ENCODE measurements around the gene SLC16A11. TPM values are rescaled to one million over a fixed set of nuclear protein-coding genes. Genes with fewer than 3 reads are reported as not detected.

SLC16A11 gene
- total RNA-seq, 4 donors from 2014 or later, result 2.1 TPM; not detected in 3

DNA sequence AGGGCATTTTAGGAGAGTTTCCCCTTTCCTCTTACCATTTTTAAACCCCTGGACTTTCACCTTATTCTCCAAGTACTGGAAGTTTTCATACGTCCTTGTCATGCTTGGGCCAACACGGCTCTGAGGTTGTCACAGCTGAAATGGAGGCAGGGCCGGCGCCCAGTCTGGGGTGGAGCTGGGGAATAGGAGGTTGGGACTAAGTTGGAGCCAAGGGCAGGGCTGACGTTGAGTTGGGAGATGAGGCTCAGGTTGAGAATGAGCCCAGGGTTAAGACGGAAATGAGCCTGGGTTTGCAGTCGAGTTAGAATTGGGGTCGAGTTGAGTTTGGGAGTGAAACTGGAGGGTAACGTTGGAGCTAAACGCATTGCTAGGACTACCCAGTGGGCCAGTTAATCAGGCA lies 34.8 kb upstream of the SLC16A11 start:
- TF ChIP-seq, protein P1, sequence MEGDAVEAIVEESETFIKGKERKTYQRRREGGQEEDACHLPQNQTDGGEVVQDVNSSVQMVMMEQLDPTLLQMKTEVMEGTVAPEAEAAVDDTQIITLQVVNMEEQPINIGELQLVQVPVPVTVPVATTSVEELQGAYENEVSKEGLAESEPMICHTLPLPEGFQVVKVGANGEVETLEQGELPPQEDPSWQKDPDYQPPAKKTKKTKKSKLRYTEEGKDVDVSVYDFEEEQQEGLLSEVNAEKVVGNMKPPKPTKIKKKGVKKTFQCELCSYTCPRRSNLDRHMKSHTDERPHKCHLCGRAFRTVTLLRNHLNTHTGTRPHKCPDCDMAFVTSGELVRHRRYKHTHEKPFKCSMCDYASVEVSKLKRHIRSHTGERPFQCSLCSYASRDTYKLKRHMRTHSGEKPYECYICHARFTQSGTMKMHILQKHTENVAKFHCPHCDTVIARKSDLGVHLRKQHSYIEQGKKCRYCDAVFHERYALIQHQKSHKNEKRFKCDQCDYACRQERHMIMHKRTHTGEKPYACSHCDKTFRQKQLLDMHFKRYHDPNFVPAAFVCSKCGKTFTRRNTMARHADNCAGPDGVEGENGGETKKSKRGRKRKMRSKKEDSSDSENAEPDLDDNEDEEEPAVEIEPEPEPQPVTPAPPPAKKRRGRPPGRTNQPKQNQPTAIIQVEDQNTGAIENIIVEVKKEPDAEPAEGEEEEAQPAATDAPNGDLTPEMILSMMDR (IDR thresholded peaks at IDR 0.05; ENCODE audit: low read depth), result no peak

DNA sequence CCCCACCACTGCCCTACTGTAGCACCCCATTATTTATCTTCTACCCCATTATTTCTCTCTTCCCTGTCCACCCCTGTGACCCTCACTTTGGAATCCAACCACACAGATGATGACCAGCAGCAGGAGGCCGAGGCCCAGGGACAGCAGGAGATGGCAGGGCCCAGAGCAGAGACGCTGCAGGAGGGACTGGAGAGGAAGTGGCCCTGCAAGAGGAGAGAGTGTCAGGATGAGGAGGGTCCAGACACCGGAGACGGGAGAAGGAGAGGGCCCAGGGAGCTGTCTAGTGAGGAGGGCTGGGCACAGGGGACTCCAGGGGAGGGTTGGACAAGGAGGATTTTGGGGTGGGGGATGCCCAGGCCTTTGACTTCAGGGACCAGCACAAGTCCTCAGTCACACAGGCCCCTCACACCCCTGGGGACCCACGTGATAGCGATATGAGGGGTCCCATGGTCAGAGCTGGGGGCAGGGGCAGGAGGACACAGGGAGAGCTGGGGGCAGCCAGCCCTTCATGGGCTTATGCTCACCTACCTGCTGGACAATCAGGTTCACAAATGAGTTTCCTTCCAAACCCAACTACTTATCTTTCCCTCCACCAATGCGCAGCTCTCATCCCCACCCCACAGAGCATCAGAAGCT lies 34.1 kb upstream of the SLC16A11 start:
- TF ChIP-seq, protein P1 (IDR thresholded peaks at IDR 0.05; ENCODE audit: low read depth), result no peak

DNA sequence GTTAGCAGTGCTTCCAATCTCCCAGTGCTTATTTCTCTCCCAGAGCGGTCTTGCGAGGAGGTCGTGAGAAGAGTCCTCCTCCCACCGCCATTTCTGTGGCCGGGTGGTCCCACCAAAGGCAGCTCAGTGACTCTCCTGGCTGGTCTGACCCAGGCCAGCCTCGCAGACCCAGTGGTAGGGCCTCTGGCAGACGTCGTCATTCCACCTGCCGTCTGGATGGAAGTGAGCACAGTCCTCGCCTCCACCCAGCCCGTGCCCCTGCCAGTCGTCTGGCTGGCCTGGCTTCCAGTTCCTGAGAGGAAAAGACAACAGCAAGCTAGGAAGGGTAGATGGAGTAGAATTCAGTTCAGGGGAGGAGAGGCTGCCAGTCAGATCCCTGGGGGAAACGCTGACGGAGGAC lies 31.0 kb upstream of the SLC16A11 start:
- TF ChIP-seq, protein P1 (IDR thresholded peaks at IDR 0.05; ENCODE audit: low read depth), result no peak

DNA sequence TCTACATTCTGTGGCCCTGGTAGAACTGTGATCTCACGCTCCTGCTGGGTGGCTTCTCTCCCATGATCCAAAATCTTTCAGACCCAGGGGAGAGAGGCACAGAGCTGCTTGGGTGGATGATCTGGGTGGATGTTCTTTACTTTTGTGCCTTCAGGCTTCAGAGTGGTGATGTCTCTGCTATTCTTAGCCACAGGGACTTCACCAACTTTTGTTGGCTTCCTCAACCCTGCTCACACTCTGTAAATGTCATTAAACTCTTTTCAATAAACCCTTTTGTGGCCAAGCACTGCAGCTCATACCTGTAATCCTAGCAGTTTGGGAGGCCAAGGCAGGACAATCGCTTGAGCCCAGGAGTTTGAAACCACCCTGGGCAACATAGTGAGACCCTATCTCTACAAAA lies 28.5 kb upstream of the SLC16A11 start:
- TF ChIP-seq, protein P1 (IDR thresholded peaks at IDR 0.05; ENCODE audit: low read depth), result no peak

- TF ChIP-seq, protein P1 (IDR thresholded peaks at IDR 0.05; ENCODE audit: low read depth), result no peak
These were observed 26.8 kb upstream of the SLC16A11 start for GRCh38 chr17:7070712-7071111.

- TF ChIP-seq, protein P1 (IDR thresholded peaks at IDR 0.05; ENCODE audit: low read depth), result no peak
These were observed 24.4 kb upstream of the SLC16A11 start for GRCh38 chr17:7068268-7068667.

- TF ChIP-seq, protein P1 (IDR thresholded peaks at IDR 0.05; ENCODE audit: low read depth), result no peak
These were observed 23.3 kb upstream of the SLC16A11 start for GRCh38 chr17:7067198-7067597.

All from subcutaneous adipose tissue (tissue), 4 donors.